K562 (cell line): Measurements from ENCODE around the gene RACK1. TPM values are rescaled to one million over a fixed set of nuclear protein-coding genes. Genes with fewer than 3 reads are reported as not detected.

Source experiments
- ARNT ChIP-seq, 2 experiments: fragments of 450-650 bp; IDR thresholded peaks; 2 replicates each; pipeline ENCODE4 v1.6.1; 2016; ENCODE audit warnings: mild to moderate bottlenecking in 1 of 2
- BRD9 ChIP-seq: fragments of 450-650 bp; IDR thresholded peaks from 2 replicates; pipeline ENCODE4 v1.6.1; 2018; ENCODE audit warnings: low read depth; ENCODE audit not compliant: partially characterized antibody
- CSDE1 ChIP-seq, 2 experiments: fragments of 450-650 bp; IDR thresholded peaks; 2 replicates each; pipeline ENCODE4 v1.6.1; 2016; ENCODE audit warnings: mild to moderate bottlenecking in 1 of 2
- ERF ChIP-seq: fragments of 450-650 bp; formaldehyde crosslinking; IDR thresholded peaks from 2 replicates; pipeline ENCODE4 v1.4.0; 2020; ENCODE audit warnings: mild to moderate bottlenecking, mixed read lengths
- GABPB2 ChIP-seq: fragments of 250-450 bp; sonication (Bioruptor Pico); conservative IDR thresholded peaks from 2 replicates; pipeline ENCODE4 v1.5.1; 2021; ENCODE audit warnings: mild to moderate bottlenecking
- HDAC6 ChIP-seq: IDR thresholded peaks from 2 replicates; pipeline ENCODE4 v1.6.1; 2012; ENCODE audit warnings: low read depth, mild to moderate bottlenecking, control low read depth, inconsistent platforms, low read length, moderate library complexity
- IFI16 ChIP-seq: fragments of 250-450 bp; sonication (Bioruptor Pico); IDR thresholded peaks from 2 replicates; pipeline ENCODE4 v2.1.2; 2022; ENCODE audit warnings: mild to moderate bottlenecking, inconsistent platforms
- KLF13 ChIP-seq: fragments of 450-650 bp; IDR thresholded peaks from 2 replicates; pipeline ENCODE4 v1.6.1; 2016; ENCODE audit warnings: missing genetic modification characterization, low read depth, mild to moderate bottlenecking, missing compliant biosample characterization, moderate library complexity, borderline replicate concordance
- MYNN ChIP-seq, 2 experiments: sonication (generic); formaldehyde crosslinking in 1 of 2; IDR thresholded peaks; 2 replicates each; pipeline versions ENCODE4 v1.5.0 to v1.6.1; 2016 to 2020; ENCODE audit warnings: antibody characterized with exemption in 1 of 2, missing genetic modification reagents in 1 of 2
- NKRF ChIP-seq: fragments of 450-650 bp; IDR thresholded peaks from 2 replicates; pipeline ENCODE4 v1.6.1; 2016; ENCODE audit warnings: borderline replicate concordance
- SIRT6 ChIP-seq: IDR thresholded peaks from one replicate; pipeline ENCODE4 v1.6.1; 2012; ENCODE audit warnings: low read depth, mild to moderate bottlenecking, control low read depth, inconsistent platforms, low read length, moderate library complexity
- SP1 ChIP-seq: sonication (generic); formaldehyde crosslinking; IDR thresholded peaks from 2 replicates; pipeline ENCODE4 v1.8.1; 2022; ENCODE audit warnings: mild to moderate bottlenecking, missing genetic modification reagents
- STAT6 ChIP-seq: sonication (generic); formaldehyde crosslinking; IDR thresholded peaks from 2 replicates; pipeline ENCODE4 v1.8.1; 2023; ENCODE audit warnings: mild to moderate bottlenecking, missing genetic modification reagents
- TCF7 ChIP-seq: sonication (generic); IDR thresholded peaks from 2 replicates; pipeline ENCODE4 v1.6.1; 2016; ENCODE audit warnings: antibody characterized with exemption, borderline replicate concordance
- ZFP36 ChIP-seq: fragments of 150-350 bp; IDR thresholded peaks from 2 replicates; pipeline ENCODE4 v1.6.1; 2018; ENCODE audit warnings: low read length, low read depth; ENCODE audit not compliant: partially characterized antibody
- ZNF143 ChIP-seq: sonication (generic); formaldehyde crosslinking; IDR thresholded peaks from 2 replicates; pipeline ENCODE4 v1.9.0; 2022; ENCODE audit warnings: mild to moderate bottlenecking, missing genetic modification reagents
- ZNF830 ChIP-seq: fragments of 250-450 bp; sonication (Bioruptor Pico); IDR thresholded peaks from 2 replicates; pipeline ENCODE4 v1.5.0; 2021; ENCODE audit warnings: mild to moderate bottlenecking
- polyA plus RNA-seq, 8 experiments: library from polyadenylated mRNA; depleted of rRNA in 4 of 8; stranded (reverse) in 5 of 8; unstranded in 3 of 8; fragments of >200 nt; fragmentation: Nextera tagmentation in 2 of 8; fragmentation: Illumina TruSeq in 1 of 8; extraction: Ambion mirVana in 2 of 8; extraction: Trizol in 1 of 8; gene quantifications; 2 replicates each; pipeline versions ENCODE4 v1.2.1 to v1.2.3, GENCODE V29; 2011 to 2014; ENCODE audit warnings: inconsistent platforms in 1 of 8, missing spikeins in 1 of 8
- total RNA-seq, 7 experiments: library from RNA; depleted of rRNA in 6 of 7; stranded (reverse); fragments of >200 nt in 6 of 7; fragmentation: Illumina TruSeq in 2 of 7; extraction: Trizol in 2 of 7; gene quantifications; 2 replicates each; pipeline versions ENCODE4 v1.2.1 to v1.2.3, GENCODE V29; 2011 to 2021; ENCODE audit warnings: low replicate concordance in 1 of 7
- TF ChIP-seq, protein P1 (sequence below): fragments of 450-650 bp; IDR thresholded peaks from 2 replicates; pipeline ENCODE4 v1.6.1; 2018; ENCODE audit not compliant: partially characterized antibody
- TF ChIP-seq, protein P2 (sequence below): fragments of 250-450 bp; sonication (Bioruptor Pico); IDR thresholded peaks from 2 replicates; pipeline ENCODE4 v1.6.1; 2021; ENCODE audit warnings: mild to moderate bottlenecking

RACK1 gene
- total and polyA plus RNA-seq, 9 of the 15 experiments (the other 6 are each of a cell fraction or from before 2014, with no cell fraction given): 2,303 to 5,311 (median 3,833) TPM

- TF ChIP-seq, protein P1, sequence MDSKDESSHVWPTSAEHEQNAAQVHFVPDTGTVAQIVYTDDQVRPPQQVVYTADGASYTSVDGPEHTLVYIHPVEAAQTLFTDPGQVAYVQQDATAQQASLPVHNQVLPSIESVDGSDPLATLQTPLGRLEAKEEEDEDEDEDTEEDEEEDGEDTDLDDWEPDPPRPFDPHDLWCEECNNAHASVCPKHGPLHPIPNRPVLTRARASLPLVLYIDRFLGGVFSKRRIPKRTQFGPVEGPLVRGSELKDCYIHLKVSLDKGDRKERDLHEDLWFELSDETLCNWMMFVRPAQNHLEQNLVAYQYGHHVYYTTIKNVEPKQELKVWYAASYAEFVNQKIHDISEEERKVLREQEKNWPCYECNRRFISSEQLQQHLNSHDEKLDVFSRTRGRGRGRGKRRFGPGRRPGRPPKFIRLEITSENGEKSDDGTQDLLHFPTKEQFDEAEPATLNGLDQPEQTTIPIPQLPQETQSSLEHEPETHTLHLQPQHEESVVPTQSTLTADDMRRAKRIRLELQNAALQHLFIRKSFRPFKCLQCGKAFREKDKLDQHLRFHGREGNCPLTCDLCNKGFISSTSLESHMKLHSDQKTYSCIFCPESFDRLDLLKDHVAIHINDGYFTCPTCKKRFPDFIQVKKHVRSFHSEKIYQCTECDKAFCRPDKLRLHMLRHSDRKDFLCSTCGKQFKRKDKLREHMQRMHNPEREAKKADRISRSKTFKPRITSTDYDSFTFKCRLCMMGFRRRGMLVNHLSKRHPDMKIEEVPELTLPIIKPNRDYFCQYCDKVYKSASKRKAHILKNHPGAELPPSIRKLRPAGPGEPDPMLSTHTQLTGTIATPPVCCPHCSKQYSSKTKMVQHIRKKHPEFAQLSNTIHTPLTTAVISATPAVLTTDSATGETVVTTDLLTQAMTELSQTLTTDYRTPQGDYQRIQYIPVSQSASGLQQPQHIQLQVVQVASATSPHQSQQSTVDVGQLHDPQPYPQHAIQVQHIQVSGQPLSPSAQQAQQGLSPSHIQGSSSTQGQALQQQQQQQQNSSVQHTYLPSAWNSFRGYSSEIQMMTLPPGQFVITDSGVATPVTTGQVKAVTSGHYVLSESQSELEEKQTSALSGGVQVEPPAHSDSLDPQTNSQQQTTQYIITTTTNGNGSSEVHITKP: peak; percentile 54
- TF ChIP-seq GABPB2 (CRISPR knock-in tag): no peak
- TF ChIP-seq ZNF143 (CRISPR knock-in tag): no peak
- peak; percentile 88 for TF ChIP-seq SP1
- TF ChIP-seq, protein P2, sequence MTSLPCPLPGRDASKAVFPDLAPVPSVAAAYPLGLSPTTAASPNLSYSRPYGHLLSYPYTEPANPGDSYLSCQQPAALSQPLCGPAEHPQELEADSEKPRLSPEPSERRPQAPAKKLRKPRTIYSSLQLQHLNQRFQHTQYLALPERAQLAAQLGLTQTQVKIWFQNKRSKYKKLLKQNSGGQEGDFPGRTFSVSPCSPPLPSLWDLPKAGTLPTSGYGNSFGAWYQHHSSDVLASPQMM (CRISPR knock-in tag): no peak
- peak; percentile 8; the same call in 1 of the 2 replicates for TF ChIP-seq KLF13 (tag)
- peak; percentile 85; the same call in 1 of the 2 replicates for TF ChIP-seq NKRF
- peak; percentile 78; the same call in 1 of the 2 replicates for TF ChIP-seq HDAC6
- TF ChIP-seq ERF (CRISPR knock-in tag): no peak
- TF ChIP-seq BRD9: peak; percentile 83
- no peak; the same call in 1 of the 2 replicates for TF ChIP-seq ZNF830 (CRISPR knock-in tag)
- peak; percentile 97 for TF ChIP-seq MYNN (IDR thresholded peaks at IDR 0.05)
- no peak for TF ChIP-seq MYNN (CRISPR knock-in tag; IDR thresholded peaks at IDR 0.05)
- TF ChIP-seq CSDE1 (IDR thresholded peaks at IDR 0.05): peak in 1 of 2 experiments; percentile 68; a peak in 2 of 4 replicates
- TF ChIP-seq ZFP36: peak; percentile 43
- no peak; the same call in 1 of the 2 replicates for TF ChIP-seq TCF7
- TF ChIP-seq SIRT6: peak; percentile 66
- TF ChIP-seq STAT6: peak; percentile 75; the same call in 1 of the 2 replicates
- TF ChIP-seq ARNT (IDR thresholded peaks at IDR 0.05): peak; percentile 68 to 91; a peak in 3 of 4 replicates
- TF ChIP-seq IFI16 (CRISPR knock-in tag): no peak
These were observed 21.7 kb downstream of the RACK1 start (continued) for GRCh38 chr5:181221792-181222629.
